ENCODE data around the gene DCP1B. TPM values are rescaled to one million over a fixed set of nuclear protein-coding genes. Genes with fewer than 3 reads are reported as not detected.

The DCP1B gene
- total and polyA plus RNA-seq, 2 of the 4 experiments (the other 2 are of a cell fraction) = 13.3 to 19.7 TPM

DNA sequence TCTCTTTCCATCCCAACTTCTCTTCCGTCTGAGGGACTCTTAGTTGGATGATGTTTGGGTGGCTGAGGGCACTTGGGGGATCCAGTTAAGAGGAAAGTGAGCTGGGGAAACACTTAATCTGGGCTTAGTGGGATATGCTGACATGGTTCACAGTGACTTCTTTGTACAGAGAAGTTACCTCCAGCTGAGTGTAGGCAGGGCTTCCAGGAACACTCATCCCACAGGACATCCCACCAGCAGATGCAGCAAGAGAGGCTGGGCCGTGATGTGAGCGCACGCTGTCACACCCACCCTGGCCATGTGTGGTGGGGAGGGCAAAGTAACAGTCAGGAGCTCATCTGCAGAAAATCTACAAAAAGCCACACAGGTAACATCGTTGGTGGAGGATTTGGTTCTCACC is 85.0 kb downstream of the DCP1B start:
- H2BK120ac ChIP-seq (ENCODE audit: low read depth, low read length) = no peak overlapping the region
- H2BK20ac ChIP-seq (ENCODE audit: low read depth, low read length) = no peak overlapping the region
- H3K27ac ChIP-seq (ENCODE audit: insufficient read depth, low read length) = no peak overlapping the region
- WGBS, 2 experiments (ENCODE audit: extremely low coverage in 2 of 2, insufficient read length in 1 of 2) = no CpG with 5 or more reads among the region's 5 CpGs
- BruUV-seq (replicated peaks) = no TSS peak
- no peak overlapping the region for H3K56ac ChIP-seq (ENCODE audit: extremely low read depth, insufficient read depth, low read length)
- no peak overlapping the region for H3K9ac ChIP-seq (ENCODE audit: low read depth, low read length)
- intact Hi-C loops (cut with micrococcal nuclease) = no loop called here
- no peak overlapping the region for H3K4me2 ChIP-seq (ENCODE audit: low read depth, low read length)
- no peak overlapping the region for H3K23ac ChIP-seq (ENCODE audit: low read depth, low read length)
- no peak overlapping the region for H4K8ac ChIP-seq (ENCODE audit: low read depth in 2 of 2, low read length in 2 of 2)
- ATAC-seq (ENCODE audit: low read depth) (no peak), DNase-seq (no peak)
- H2BK15ac ChIP-seq (ENCODE audit: low read depth, low read length) = no peak overlapping the region
- CTCF ChIA-PET = no interaction called here
- no peaks in the 10 kb centered on the region for H3K79me1 ChIP-seq (ENCODE audit: low read depth in 1 of 2, low read length in 2 of 2)
- no peaks in the 10 kb centered on the region for H3K36me3 ChIP-seq (ENCODE audit: control insufficient read depth, insufficient read depth, low read length)
- POLR2A ChIA-PET (ENCODE audit: unreplicated experiment) = no interaction called here
- H3K4ac ChIP-seq (ENCODE audit: low read depth, low read length) = no peak overlapping the region
- H2AK5ac ChIP-seq (ENCODE audit: low read depth, low read length) = no peak overlapping the region
- H2BK5ac ChIP-seq (ENCODE audit: low read depth, low read length, poor library complexity, severe bottlenecking) = no peak overlapping the region
- no peak overlapping the region for H3K18ac ChIP-seq (ENCODE audit: low read depth, low read length)
- no peak overlapping the region for H2AK9ac ChIP-seq (replicated peaks; ENCODE audit: low read depth, low read length, poor library complexity)
- H3K9me3 ChIP-seq (ENCODE audit: control insufficient read depth, insufficient read depth, low read length) = no peaks in the 10 kb centered on the region
- no peak overlapping the region for H2AFZ ChIP-seq (replicated peaks; ENCODE audit: low read length, poor library complexity)
- no peak overlapping the region for H4K91ac ChIP-seq (ENCODE audit: insufficient read depth, low read depth, low read length)
- H4K5ac ChIP-seq (ENCODE audit: low read depth, low read length) = no peak overlapping the region
- H3K14ac ChIP-seq (replicated peaks; ENCODE audit: low read depth, low read length) = no peak overlapping the region
- no peak overlapping the region for H3K4me3 ChIP-seq (ENCODE audit: insufficient read depth, low read depth, low read length)
- no peaks in the 10 kb centered on the region for H3K4me1 ChIP-seq (ENCODE audit: control insufficient read depth, insufficient read depth, low read length)
- no peaks in the 10 kb centered on the region for H3K9me1 ChIP-seq (ENCODE audit: insufficient read depth, low read length)
- no peaks in the 10 kb centered on the region for H4K20me1 ChIP-seq (ENCODE audit: insufficient read depth, low read length)
- in situ Hi-C loops (cut with MboI; ENCODE audit: low sequenced_read_pairs) = no loop called here
- TF ChIP-seq, protein P1, sequence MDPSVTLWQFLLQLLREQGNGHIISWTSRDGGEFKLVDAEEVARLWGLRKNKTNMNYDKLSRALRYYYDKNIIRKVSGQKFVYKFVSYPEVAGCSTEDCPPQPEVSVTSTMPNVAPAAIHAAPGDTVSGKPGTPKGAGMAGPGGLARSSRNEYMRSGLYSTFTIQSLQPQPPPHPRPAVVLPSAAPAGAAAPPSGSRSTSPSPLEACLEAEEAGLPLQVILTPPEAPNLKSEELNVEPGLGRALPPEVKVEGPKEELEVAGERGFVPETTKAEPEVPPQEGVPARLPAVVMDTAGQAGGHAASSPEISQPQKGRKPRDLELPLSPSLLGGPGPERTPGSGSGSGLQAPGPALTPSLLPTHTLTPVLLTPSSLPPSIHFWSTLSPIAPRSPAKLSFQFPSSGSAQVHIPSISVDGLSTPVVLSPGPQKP (IDR thresholded peaks at IDR 0.05; ENCODE audit: borderline replicate concordance, low read depth, low read length) = no peak
- dilution Hi-C loops (cut with HindIII; ENCODE audit: low sequenced_read_pairs, unreplicated experiment) = no loop called here
- H3K27me3 ChIP-seq (ENCODE audit: control insufficient read depth, insufficient read depth, low read length) = peaks cover 66% of the 10 kb centered on the region
